Left renal cortex interstitium (tissue), 4 donors: Measurements from ENCODE around the gene DYNLT2B. TPM values are rescaled to one million over a fixed set of nuclear protein-coding genes. Genes with fewer than 3 reads are reported as not detected.
"Not testable (repeated sequence)": the region's sequence is repeated elsewhere in the genome, so short reads cannot be mapped to it uniquely, and the experiment has no call there.

Experiments used
- DNase-seq, 4 donors: peaks; one replicate each; pipeline ENCODE4 v3.0.0-alpha.2; 2013; ENCODE audit warnings: low read depth in 4 of 4, low spot score in 2 of 4, missing footprints in 1 of 4
- polyA plus RNA-seq, 4 donors: library from polyadenylated mRNA; unstranded; fragments of 120-200 nt; gene quantifications; one replicate each; pipeline ENCODE4 v1.2.1, GENCODE V29; 2013; ENCODE audit not compliant: insufficient read length in 4 of 4

The DYNLT2B gene
- polyA plus RNA-seq, 4 donors, result 34.6 to 44.8 (median 37.5) TPM

DNA sequence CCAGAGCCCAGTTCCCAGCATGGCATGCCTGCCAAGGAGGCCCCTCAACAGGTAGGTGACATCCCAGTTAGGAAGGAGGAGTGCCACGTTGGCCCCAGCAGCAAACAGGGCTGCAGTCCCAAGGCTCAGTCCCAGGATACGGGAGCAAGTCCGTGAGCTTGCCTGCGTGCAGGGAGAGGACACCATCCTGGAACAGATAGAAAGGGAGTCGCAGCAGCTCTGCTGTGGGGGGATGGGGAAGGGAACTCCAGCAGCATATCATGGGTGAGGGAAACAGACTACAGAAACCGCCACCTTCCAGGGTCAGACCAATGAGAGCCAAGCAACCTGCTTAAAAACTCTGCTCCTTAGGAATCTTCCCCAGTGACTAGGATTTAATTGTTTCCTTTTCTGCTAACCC is 9.4 kb upstream of the DYNLT2B start:
- DNase-seq, result no peak

GRCh38 chr3:196326936-196327335 is 8.9 kb upstream of the DYNLT2B start:
- DNase-seq, result no peak

DNA sequence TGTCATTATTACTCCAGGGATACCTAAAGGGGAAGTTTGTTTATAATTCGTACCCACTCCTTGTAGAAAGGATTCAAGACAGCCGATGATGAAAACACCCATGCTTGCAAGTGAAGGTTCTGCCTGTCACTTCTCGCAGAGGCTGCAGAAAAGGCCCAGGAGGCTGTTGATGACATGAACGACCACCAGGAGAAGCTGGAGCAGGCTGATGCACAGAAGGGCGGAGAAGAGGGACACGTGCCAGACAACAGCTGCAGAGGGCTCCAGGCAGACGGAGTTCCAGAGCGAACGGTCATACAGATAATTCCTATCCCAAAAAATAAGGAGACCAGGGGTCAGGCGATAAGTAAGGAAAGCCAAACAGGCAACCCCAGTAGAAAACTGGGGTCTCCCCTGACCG is 5.7 kb upstream of the DYNLT2B start:
- DNase-seq, result peak in 2 of 4 donors; percentile 5 to 9

- DNase-seq, result no peak
These were observed 5.0 kb upstream of the DYNLT2B start for GRCh38 chr3:196323016-196323415.

- DNase-seq, result no peak
These were observed 3.1 kb upstream of the DYNLT2B start for GRCh38 chr3:196321162-196321561.

- no peak for DNase-seq
These were observed 2.1 kb upstream of the DYNLT2B start for GRCh38 chr3:196320137-196320536.

- not testable (repeated sequence) for DNase-seq
These were observed 997 bp downstream of the DYNLT2B start for GRCh38 chr3:196316799-196317686.

DNA sequence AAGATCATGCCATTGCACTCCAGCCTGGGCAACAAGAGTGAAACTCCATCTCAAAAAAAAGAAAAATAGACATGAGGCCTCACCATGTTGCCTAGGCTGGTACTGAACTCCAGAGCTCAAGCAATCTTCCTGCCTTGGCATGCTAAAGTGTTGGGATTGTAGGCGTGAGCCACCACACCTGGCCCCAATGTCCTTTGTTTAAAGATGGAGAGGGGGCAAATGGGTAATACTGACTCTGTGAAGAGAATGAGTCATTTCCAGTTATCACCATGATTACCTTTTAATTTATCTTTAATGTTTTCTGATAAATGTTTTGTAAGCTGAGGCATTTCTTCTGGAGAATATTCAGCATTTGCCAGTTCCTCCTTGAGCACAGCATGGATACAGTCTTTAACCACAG is 2.2 kb downstream of the DYNLT2B start:
- DNase-seq, result no peak

DNA sequence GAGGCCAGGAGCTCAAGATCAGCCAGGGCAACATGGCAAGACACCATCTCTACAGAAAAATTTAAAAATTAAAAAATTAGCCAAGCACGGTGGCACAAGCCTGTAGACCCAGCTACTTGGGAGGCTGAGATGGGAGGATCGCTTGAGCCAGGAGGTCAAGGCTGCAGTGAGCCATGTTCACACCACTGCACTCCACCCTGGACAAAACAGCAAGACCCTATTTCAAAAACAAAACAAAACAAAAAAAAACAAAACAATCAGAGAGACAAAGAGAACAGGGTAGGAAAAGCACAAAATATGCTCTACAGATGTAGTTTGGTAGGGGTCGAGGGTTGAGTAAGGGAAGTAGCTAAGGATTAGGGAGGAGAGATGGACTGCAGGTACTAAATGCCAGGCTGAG is 3.4 kb downstream of the DYNLT2B start:
- DNase-seq, result no peak

- DNase-seq, result not testable (repeated sequence)
These were observed 4.0 kb downstream of the DYNLT2B start for GRCh38 chr3:196314086-196314485.

DNA sequence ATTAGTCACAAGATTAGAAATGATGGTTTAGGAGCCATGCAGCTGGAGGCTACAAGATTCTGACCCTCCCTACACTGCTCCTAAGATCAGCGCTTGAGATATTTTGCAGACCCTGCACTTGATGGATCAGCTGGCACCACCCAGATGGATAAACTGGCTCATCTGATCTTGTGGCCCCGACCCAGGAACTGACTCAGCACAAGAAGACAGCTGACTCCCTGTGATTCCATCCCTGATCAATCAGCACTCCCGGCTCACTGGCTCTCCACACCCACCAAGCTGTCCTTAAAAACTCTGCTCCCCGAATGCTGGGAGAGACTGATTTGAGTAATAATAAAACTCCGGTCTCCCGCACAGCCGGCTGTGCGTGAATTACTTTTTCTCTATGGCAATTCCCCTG is 15.1 kb downstream of the DYNLT2B start:
- not testable (repeated sequence) for DNase-seq

GRCh38 chr3:196302551-196302950 is 15.5 kb downstream of the DYNLT2B start:
- not testable (repeated sequence) for DNase-seq

DNA sequence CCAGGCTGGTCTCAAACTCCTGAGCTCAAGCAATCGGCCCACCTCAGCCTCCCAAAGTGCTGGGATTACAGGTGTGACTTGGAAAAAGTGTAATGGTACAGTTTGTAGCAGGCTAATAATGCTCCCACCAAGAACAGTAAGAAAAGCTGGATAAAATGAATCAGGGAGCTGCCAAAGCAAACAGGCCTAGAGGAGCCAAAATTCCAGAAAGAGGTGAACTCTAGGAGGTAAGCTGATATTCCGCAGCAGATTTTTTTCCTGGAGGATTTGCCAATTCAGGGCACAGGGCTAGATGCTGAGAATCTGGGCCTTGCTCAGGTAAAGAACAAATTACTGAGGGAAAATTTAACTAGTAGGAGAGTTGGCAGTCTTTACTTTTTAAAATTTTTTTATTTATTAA is 19.5 kb downstream of the DYNLT2B start:
- no peak for DNase-seq

- no peak for DNase-seq
These were observed 25.6 kb downstream of the DYNLT2B start for GRCh38 chr3:196292286-196292923.

DNA sequence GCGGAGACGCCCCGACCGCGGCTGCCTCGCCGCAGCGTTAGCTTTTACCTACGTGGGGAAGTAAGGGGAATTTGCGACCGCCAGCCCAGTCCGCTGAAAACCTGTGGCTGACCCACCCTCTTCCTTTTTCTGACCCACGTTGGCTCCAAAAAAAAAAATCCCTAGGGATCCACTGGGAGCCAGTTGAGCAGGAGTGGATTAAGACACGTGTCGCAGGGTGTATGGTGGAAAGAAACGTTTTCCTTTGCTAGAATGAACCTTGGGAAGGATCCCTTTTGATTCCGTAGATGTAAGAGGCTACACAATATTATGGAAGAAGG is 29.9 kb downstream of the DYNLT2B start:
- peak in 1 of 4 donors; percentile 32 for DNase-seq

- DNase-seq, result peak; percentile 87 to 93 (median 91)
These were observed 30.4 kb downstream of the DYNLT2B start, which contains the start of gene PCYT1A for GRCh38 chr3:196287440-196288140. TSS of gene PCYT1A (minus strand) at chr3:196287726. CDS start at chr3:196270531, 17,195 bp downstream.

GRCh38 chr3:196287090-196287439 is 31.0 kb downstream of the DYNLT2B start:
- DNase-seq, result no peak

DNA sequence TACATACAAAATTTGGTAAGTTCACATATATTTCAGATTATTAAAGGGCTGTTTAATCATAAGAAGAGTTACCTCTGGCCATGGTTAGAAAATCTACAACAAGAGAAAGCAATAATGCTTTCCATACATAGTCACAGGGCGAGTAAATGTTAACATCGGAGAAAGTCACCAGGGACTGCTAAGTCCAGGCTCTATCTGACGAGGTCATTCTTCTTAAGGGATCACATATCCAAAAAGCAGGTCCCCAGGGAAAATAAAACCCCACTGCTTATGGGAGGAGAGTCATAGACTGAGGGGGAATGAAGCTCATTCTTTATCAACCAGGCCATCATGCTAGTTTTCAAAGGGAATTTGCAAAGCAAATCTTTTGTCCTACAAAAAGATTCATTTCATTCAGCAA is 33.6 kb downstream of the DYNLT2B start:
- no peak for DNase-seq

- DNase-seq, result no peak
These were observed 36.1 kb downstream of the DYNLT2B start for GRCh38 chr3:196281962-196282361.

- no peak for DNase-seq
These were observed 37.2 kb downstream of the DYNLT2B start for GRCh38 chr3:196280689-196281440.

GRCh38 chr3:196275126-196275525 is 42.9 kb downstream of the DYNLT2B start:
- DNase-seq, result no peak
